Pulmonary artery endothelial cell (primary cell): ENCODE data around the gene TMEM147. TPM values are rescaled to one million over a fixed set of nuclear protein-coding genes. Genes with fewer than 3 reads are reported as not detected.

Experiments used
- total RNA-seq: library from RNA; depleted of rRNA; stranded (reverse); fragments of >200 nt; gene quantifications from 2 replicates; pipeline ENCODE4 v1.2.3, GENCODE V29; 2014

TMEM147 gene
- total RNA-seq, 1 donor from 2014 or later = 74.1 TPM

Other genes with a start within 250 kb of the TMEM147 start
- 0.60 TPM in 1 of 2 replicates, not detected in the other for gene CD22, start 216.4 kb upstream of the TMEM147 start, total RNA-seq
- not detected in 2 replicates for gene FFAR1, start 197.7 kb upstream of the TMEM147 start, total RNA-seq
- not detected in 2 replicates for gene FFAR3, start 187.2 kb upstream of the TMEM147 start, total RNA-seq
- gene GPR42, start 174.6 kb upstream of the TMEM147 start, total RNA-seq = not detected in 2 replicates
- not detected in 2 replicates for gene FFAR2, start 97.4 kb upstream of the TMEM147 start, total RNA-seq
- not detected in 2 replicates for gene KRTDAP, start 55.2 kb upstream of the TMEM147 start, total RNA-seq
- not detected in 2 replicates for gene DMKN, start 32.0 kb upstream of the TMEM147 start, total RNA-seq
- gene SBSN, start 17.3 kb upstream of the TMEM147 start, total RNA-seq = not detected in 2 replicates
- gene GAPDHS, start 12.2 kb upstream of the TMEM147 start, total RNA-seq = not detected in 2 replicates
- not detected in 2 replicates for gene ATP4A, start 18.0 kb downstream of the TMEM147 start, total RNA-seq
- gene PMIS2, start 40.5 kb downstream of the TMEM147 start, total RNA-seq = not detected in 2 replicates
- gene HAUS5, start 67.1 kb downstream of the TMEM147 start, total RNA-seq = 9.1 and 9.4 TPM in 2 replicates
- gene RBM42, start 83.4 kb downstream of the TMEM147 start, total RNA-seq = 48.2 and 51.7 TPM in 2 replicates
- 0.11 and 0.46 TPM in 2 replicates for gene ETV2, start 96.1 kb downstream of the TMEM147 start, total RNA-seq
- 181 and 348 TPM in 2 replicates for gene COX6B1, start 102.7 kb downstream of the TMEM147 start, total RNA-seq
- gene UPK1A, start 120.9 kb downstream of the TMEM147 start, total RNA-seq = not detected in 2 replicates
- gene ZBTB32, start 158.9 kb downstream of the TMEM147 start, total RNA-seq = not detected in 2 replicates
- 4.4 and 5.4 TPM in 2 replicates for gene KMT2B, start 172.4 kb downstream of the TMEM147 start, total RNA-seq
- gene IGFLR1, start 196.8 kb downstream of the TMEM147 start, total RNA-seq = 1.2 and 1.8 TPM in 2 replicates
- 2.0 and 3.9 TPM in 2 replicates for gene U2AF1L4, start 199.8 kb downstream of the TMEM147 start, total RNA-seq
- 16.3 and 17.7 TPM in 2 replicates for gene PSENEN, start 200.0 kb downstream of the TMEM147 start, total RNA-seq
- 5.5 and 7.2 TPM in 2 replicates for gene LIN37, start 202.9 kb downstream of the TMEM147 start, total RNA-seq
- gene HSPB6, start 211.4 kb downstream of the TMEM147 start, total RNA-seq = 0.20 and 0.67 TPM in 2 replicates
- gene PROSER3, start 212.6 kb downstream of the TMEM147 start, total RNA-seq = 3.3 and 3.8 TPM in 2 replicates
- gene ARHGAP33, start 229.9 kb downstream of the TMEM147 start, total RNA-seq = 2.6 and 2.7 TPM in 2 replicates